Measurements from ENCODE around the gene MIGA2.

Gene MIGA2

DNA sequence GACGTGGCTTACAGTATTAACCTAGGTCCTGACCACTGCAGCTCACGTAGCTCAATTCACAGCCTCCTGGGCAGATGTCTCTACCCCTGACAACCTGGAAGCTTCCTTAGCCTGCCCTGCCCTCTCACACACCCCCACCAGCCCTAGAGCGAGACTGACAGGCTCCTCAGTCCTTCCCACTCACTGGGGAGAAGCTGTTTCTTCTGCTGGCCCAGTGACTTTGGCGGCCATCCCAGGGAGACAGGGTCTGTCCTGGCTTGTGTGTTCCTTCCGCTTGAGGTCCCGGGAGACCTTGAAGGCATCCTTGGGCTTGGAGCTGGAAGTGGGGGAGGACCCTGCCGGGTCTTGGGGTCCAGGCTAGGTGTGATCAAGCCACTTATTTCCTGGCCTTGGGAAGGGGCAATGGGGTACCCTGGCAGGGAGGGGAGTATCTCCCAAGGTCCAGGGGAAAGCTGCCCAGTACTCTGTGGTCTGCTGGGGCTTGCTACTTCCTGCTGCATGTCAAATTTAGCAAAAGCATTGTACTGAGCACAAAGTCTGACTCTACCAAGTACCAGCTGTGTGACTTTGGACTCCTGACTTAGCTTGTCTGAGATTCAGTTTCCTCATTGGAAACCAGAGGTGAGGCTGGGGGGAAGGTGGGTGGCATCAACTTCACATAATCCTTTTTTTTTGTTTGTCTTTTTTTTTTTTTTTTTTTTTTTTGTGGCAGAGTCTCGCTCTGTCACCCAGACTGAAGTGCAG lies 1.9 kb downstream of the MIGA2 start:
- DNase-seq (ENCODE audit: low spot score), result no peak

DNA sequence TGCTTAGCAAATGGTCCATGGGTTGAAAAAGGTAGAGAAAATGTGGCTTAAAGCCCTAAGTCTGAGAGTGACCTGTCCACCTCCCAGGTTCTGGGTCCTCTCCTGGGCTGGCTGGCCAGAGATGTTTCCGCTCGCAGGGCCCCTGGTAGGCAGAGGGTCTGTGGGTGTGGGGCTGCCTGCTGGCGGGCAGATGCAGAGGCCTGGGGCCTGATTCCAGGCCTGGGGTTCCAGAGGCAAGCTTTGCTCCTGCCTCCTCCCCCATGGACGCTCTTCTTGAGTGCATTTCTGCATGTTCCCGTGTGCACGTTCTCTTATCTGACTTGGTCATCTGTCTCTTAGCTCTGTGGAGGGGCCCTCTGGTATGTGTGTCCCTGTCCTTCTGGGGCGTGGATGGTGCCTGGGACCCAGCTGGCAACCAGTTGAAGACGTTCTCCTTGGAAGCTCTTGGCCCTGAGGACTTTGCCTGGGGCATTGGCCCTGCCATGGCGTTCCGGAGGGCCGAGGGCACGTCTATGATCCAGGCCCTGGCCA lies 3.8 kb downstream of the MIGA2 start:
- no peak for DNase-seq (ENCODE audit: low spot score)

GRCh38 chr9:129042016-129042415 lies 5.6 kb downstream of the MIGA2 start:
- no peak for DNase-seq (ENCODE audit: low spot score)

- DNase-seq (ENCODE audit: low spot score), result no peak
Observed at GRCh38 chr9:129052592-129052991, 16.2 kb downstream of the MIGA2 start.

DNA sequence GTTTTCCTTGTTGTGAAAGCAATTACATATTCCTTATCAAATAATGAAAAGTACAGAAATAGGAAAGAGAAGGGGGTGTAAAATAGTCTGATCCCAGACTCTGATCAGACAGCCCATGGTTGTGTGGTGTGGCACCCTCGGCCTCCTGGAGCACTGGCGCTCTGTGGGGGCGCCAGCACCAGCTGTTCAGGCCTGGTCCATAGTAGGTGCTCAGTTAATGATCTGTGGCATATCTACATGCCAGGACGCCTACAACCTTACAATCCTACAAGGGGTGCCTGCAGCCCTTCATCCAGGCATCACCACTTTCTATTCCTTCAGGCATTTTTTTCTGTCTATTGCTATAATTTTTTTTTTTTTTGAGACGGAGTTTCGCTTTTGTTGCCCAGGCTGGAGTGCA lies 16.6 kb downstream of the MIGA2 start:
- no peak for DNase-seq (ENCODE audit: low spot score)

DNA sequence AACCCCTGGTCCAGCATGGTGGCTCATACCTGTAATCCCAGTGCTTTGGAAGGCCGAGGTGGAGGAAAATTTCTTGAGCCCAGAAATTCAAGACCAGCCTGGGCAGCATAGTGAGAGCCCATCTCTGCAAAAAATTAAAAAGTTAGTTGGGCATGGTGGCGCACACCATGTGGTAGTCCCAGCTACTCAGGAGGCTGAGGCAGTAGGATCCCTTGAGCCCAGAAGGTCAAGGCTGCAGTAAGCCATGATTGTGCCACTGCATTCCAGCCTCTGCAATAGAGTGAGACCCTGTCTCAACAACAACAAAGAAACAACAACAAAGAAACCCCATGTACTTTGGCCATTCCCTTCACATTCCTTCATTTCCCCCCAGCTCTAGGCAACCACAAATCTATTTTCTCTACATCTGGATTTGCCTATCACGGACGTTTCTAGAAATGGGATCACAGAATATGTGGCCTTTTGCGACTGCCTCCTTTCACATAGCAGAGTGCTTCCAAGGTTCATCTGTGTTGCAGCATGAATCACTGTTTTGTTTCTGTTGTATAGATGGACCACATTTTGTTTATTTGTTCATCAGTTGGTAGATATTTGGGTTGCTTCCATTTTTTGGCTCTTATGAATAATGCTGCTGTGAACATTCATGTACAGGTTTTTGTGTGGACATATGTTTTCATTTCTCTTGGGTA lies 17.9 kb downstream of the MIGA2 start:
- no peak for DNase-seq (ENCODE audit: low spot score)

DNA sequence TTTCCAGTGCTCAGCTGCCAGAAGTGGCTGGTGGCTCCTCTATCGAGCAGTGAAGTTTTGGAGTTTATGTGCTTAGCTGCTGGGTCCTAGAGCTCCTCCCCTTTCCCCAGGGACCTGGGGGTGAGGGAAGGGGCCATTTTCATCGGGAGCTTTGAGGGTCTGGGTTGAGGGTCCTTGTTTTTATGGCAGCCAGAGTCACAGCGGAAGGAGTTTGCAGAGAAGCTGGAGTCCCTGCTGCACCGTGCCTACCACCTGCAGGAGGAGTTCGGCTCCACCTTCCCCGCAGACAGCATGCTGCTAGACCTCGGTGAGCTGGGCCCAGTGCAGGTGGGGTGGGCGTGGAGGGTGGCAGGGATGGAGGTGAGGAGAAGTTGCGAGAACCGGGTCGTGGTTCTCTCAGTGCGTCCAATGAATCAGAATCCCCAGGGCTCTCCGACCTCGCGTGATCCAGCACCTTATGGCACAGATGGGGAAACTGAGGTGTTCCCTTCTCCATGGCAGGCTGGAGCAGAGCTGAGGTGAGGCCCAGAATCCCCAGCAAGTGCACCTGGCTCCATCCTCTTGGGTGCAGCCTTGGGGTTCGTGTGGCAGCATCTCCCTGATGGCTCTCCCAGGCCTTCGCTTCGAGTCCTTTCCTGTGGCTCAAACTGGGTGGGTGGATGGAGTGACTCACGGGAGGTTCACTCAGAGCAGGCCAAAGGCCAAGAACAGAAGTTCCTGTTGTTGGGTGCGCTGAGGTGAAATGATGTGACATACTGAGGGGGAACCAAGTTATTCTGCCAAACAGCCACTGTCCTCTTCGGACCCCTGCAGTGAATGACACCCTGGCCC lies 22.8 kb downstream of the MIGA2 start:
- DNase-seq (ENCODE audit: low spot score), result no peak

- no peak for DNase-seq (ENCODE audit: low spot score)
Observed at GRCh38 chr9:129059796-129060785, 23.7 kb downstream of the MIGA2 start.

DNA sequence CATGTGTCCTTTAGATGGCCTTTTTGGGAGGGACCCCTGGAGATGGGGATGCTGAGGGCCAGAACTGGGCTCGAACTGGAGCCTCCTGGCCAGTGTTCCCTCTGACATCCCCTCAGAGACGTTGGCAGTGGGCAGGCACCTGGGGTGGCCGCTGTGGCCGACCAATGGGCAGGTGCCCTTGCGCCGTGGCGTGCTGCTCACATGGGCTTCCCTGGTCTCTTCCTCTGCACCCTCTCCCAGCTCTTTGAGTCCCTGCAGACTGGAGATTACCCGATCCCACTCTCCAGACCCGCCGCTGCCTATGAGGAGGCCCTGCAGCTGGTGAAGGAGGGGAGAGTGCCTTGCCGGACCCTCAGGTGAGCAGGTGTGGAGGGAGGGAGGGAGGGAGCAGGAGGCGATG lies 24.6 kb downstream of the MIGA2 start:
- no peak for DNase-seq (ENCODE audit: low spot score)

DNA sequence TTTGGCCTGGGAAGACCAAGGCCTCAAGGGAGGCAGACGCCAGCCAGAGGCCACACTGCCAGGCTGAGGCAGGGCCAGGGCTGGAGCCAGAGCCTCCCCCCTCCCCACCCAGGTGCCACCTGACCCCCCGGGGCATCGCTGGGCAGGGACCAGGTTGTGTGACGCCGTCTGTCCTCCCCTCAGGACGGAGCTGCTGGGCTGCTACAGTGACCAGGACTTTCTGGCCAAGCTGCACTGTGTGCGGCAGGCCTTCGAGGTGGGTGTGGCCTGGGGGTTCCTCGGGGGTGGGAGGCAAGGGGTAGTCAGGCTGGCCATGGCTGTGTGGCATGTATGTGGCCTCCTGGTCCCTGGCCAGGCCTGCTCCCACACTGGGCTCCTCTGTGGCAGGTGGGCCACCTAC lies 26.6 kb downstream of the MIGA2 start:
- DNase-seq (ENCODE audit: low spot score), result no peak

GRCh38 chr9:129064499-129064908 lies 28.1 kb downstream of the MIGA2 start:
- no peak for DNase-seq (ENCODE audit: low spot score)

DNA sequence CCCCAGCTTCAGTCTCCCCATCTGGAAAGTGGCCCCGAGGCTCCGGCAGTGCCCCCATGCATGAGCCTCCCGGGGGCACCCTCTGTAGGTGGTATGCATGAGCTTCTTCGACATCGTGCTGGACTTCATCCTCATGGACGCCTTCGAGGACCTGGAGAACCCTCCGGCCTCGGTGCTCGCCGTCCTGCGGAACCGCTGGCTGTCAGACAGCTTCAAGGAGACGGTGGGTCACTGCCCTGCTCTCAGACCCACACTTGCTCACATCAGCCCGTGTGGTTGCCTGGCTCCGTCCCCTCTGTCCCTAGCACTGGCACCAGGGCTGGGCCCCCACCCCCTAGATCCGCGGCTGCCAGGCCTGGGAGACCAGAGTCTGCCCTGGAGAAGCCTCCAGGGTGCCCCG lies 31.7 kb downstream of the MIGA2 start:
- no peak for DNase-seq (ENCODE audit: low spot score)

DNA sequence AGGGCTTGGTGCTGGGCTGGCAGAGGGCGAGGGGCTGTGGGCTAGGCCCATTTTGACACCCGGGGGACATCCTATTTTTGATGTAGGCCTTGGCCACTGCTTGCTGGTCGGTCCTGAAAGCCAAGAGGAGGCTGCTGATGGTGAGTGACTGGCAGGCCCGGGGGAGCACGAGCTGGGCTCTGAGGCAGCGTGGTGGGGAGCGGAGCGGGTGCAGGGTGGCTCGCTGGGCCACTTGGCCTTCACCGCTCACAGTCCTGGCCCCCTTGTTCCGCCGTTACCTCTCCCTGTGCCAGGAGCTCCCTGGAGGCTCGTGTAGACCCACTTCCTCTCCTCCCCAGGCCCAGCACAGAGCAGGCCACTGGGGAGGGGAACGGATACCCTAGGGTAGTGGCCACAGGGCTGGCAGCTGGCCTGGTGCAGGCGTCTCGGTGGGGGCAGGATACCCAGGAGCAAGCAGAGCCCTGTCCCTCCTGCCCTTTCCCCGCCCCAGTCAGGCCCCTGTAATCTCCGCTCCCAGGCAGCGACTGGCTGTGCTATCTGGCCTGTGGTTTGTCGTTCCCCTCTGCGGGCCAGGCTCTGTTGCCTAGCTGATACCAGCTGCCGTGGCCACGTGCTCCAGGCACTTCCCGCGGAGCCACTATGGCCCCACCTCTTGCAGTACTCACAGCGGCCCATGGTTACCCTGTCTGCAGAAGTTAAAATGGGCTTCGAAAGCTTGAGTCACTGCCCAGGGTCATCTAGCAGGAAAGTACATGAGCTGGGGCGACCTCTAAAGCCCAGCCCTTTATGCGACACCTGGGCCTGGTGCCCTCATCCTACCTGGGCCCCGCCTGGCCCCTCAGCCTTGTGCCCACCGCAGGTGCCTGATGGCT lies 32.8 kb downstream of the MIGA2 start:
- peak; percentile 41 for DNase-seq (ENCODE audit: low spot score)

DNA sequence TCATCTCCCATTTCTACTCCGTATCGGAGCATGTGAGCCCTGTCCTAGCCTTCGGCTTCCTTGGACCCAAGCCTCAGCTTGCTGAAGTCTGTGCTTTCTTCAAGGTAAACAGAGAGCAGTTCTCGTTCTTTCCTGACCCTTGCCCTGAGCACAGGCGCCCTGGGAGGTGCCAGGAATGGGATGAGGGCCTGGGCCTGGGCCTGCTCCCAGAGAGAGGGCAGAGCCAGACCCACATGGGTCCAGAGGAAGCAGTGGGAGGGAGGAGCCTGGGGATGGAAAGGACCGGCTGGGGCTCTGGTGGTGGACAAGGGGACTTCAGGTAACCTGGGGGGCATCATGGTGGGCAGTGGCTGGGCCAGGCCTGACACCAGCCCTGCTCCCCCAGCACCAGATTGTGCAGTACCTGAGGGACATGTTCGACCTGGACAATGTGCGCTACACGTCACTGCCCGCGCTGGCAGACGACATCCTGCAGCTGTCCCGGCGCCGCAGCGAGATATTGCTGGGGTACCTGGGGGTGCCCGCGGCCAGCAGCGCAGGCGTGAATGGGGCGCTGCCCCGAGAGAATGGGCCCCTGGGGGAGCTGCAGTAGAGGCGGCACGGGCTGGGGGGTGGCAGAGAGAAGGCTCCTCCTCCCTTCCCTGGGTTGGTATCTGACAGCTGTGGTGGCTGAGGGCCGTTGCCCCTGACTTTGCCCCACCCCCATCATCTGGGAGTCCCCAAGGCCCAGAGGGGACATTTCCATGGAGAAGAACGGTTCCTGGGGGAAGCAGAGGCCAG lies 33.6 kb downstream of the MIGA2 start:
- DNase-seq (ENCODE audit: low spot score), result no peak

GRCh38 chr9:129070696-129071525 lies 34.5 kb downstream of the MIGA2 start:
- DNase-seq (ENCODE audit: low spot score), result no peak

GRCh38 chr9:129071526-129072126 lies 35.2 kb downstream of the MIGA2 start:
- DNase-seq (ENCODE audit: low spot score), result no peak

GRCh38 chr9:129072171-129072570 lies 35.7 kb downstream of the MIGA2 start:
- no peak for DNase-seq (ENCODE audit: low spot score)

DNA sequence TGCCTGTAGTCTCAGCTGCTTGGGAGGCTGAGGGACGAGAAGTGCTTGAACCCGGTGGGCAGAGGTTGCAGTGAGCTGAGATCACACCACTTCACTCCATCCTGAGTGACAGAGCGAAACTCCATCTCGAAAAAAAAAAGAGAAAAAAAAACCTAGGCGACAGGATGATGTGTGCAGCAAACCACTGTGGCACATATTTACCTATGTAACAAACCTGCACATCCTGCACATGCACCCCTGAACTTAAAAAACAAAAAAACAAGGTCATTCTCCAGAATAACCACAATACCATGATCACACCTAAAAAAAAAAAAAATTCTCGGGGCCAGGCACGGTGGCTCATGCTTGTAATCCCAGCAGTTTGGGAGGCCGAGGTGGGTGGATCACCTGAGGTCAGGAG lies 37.0 kb downstream of the MIGA2 start:
- no peak for DNase-seq (ENCODE audit: low spot score)
